Stimulated activated CD8-positive, alpha-beta memory T cell treated with anti-CD3 and anti-CD28 coated beads, Interleukin-4, amount 100 ng/mL, for 24 hours (primary cell): Measurements from ENCODE around the gene PPP1R3A.

ENCODE experiments used
- DNase-seq: peaks from one replicate; pipeline ENCODE4 v3.0.0-alpha.2; 2020; ENCODE audit warnings: low read depth

PPP1R3A gene

GRCh38 chr7:113883096-113883495 is 35.7 kb downstream of the PPP1R3A start:
- no peak for DNase-seq

GRCh38 chr7:113880559-113880958 is 38.2 kb downstream of the PPP1R3A start:
- DNase-seq: no peak

- no peak for DNase-seq
Measured at GRCh38 chr7:113878394-113878992, 40.3 kb downstream of the PPP1R3A start.

GRCh38 chr7:113875224-113875623 is 43.6 kb downstream of the PPP1R3A start:
- DNase-seq: no peak

- no peak for DNase-seq
Measured at GRCh38 chr7:113873554-113874151, 45.2 kb downstream of the PPP1R3A start.

GRCh38 chr7:113872981-113873380 is 45.8 kb downstream of the PPP1R3A start:
- DNase-seq: no peak

GRCh38 chr7:113867325-113867724 is 51.5 kb downstream of the PPP1R3A start:
- DNase-seq: no peak

GRCh38 chr7:113856010-113856409 is 62.8 kb downstream of the PPP1R3A start:
- DNase-seq: no peak

- no peak for DNase-seq
Measured at GRCh38 chr7:113840954-113841353, 77.9 kb downstream of the PPP1R3A start.

GRCh38 chr7:113835367-113835766 is 83.4 kb downstream of the PPP1R3A start:
- no peak for DNase-seq

GRCh38 chr7:113832196-113832745 is 86.5 kb downstream of the PPP1R3A start:
- DNase-seq: no peak

GRCh38 chr7:113831556-113831955 is 87.3 kb downstream of the PPP1R3A start:
- no peak for DNase-seq

- no peak for DNase-seq
Measured at GRCh38 chr7:113828581-113828980, 90.2 kb downstream of the PPP1R3A start.
